ENCODE measurements around the gene JAKMIP3.

JAKMIP3 gene

GRCh38 chr10:132052124-132052523, 13.6 kb upstream of the JAKMIP3 start:
- Histone ChIP-seq H3F3A (ENCODE audit: control insufficient read depth, insufficient read depth) (no peaks in the 10 kb centered on the region), H3K36me3 (ENCODE audit: control insufficient read depth, low read length) (no peaks in the 10 kb centered on the region), H3K9me2 (replicated peaks; ENCODE audit: control insufficient read depth, low read length) (no peaks in the 10 kb centered on the region), H3K4me1 (ENCODE audit: control insufficient read depth, low read length) (no peaks in the 10 kb centered on the region), H3K9me3 (ENCODE audit: control insufficient read depth, insufficient read depth, low read length) (peaks cover 22% of the 10 kb centered on the region), H3K79me2 (ENCODE audit: control insufficient read depth, low read length) (no peaks in the 10 kb centered on the region), H3K27me3 (ENCODE audit: control insufficient read depth, low read length) (no peaks in the 10 kb centered on the region), H3K4me3 (ENCODE audit: low read length) (no peak overlapping the region), H4K20me1 (ENCODE audit: control insufficient read depth, insufficient read depth, low read depth, low read length) (no peaks in the 10 kb centered on the region), H3K27ac (ENCODE audit: low read depth, low read length) (no peak overlapping the region), H3K4me2 (ENCODE audit: low read length) (no peak overlapping the region)
- TF ChIP-seq CTCF (IDR thresholded peaks at IDR 0.05; ENCODE audit: low read depth, low read length, poor library complexity, severe bottlenecking) (no peak), EZH2phosphoT487 (IDR thresholded peaks at IDR 0.05; ENCODE audit: borderline replicate concordance, low read length) (no peak)

- Histone ChIP-seq H3K27ac (ENCODE audit: low read depth, low read length) (no peak overlapping the region), H3K36me3 (ENCODE audit: control insufficient read depth, low read length) (no peaks in the 10 kb centered on the region), H3K4me1 (ENCODE audit: control insufficient read depth, low read length) (no peaks in the 10 kb centered on the region), H3K9me3 (ENCODE audit: control insufficient read depth, insufficient read depth, low read length) (peaks cover 22% of the 10 kb centered on the region), H4K20me1 (ENCODE audit: control insufficient read depth, insufficient read depth, low read depth, low read length) (no peaks in the 10 kb centered on the region), H3F3A (ENCODE audit: control insufficient read depth, insufficient read depth) (no peaks in the 10 kb centered on the region), H3K79me2 (ENCODE audit: control insufficient read depth, low read length) (no peaks in the 10 kb centered on the region), H3K4me2 (ENCODE audit: low read length) (no peak overlapping the region), H3K9me2 (replicated peaks; ENCODE audit: control insufficient read depth, low read length) (no peaks in the 10 kb centered on the region), H3K27me3 (ENCODE audit: control insufficient read depth, low read length) (no peaks in the 10 kb centered on the region), H3K4me3 (ENCODE audit: low read length) (no peak overlapping the region)
- no peak for TF ChIP-seq CTCF (IDR thresholded peaks at IDR 0.05; ENCODE audit: low read depth, low read length, poor library complexity, severe bottlenecking)
- no peak for TF ChIP-seq EZH2phosphoT487 (IDR thresholded peaks at IDR 0.05; ENCODE audit: borderline replicate concordance, low read length)
Observed at GRCh38 chr10:132054564-132054963, 11.2 kb upstream of the JAKMIP3 start.

- TF ChIP-seq EZH2phosphoT487 (IDR thresholded peaks at IDR 0.05; ENCODE audit: borderline replicate concordance, low read length), result no peak
- no peak for TF ChIP-seq CTCF (IDR thresholded peaks at IDR 0.05; ENCODE audit: low read depth, low read length, poor library complexity, severe bottlenecking)
Observed at GRCh38 chr10:132055616-132056015, 10.1 kb upstream of the JAKMIP3 start.

GRCh38 chr10:132056663-132057062, 9.1 kb upstream of the JAKMIP3 start:
- Histone ChIP-seq H3K27ac (ENCODE audit: low read depth, low read length) (no peak overlapping the region), H4K20me1 (ENCODE audit: control insufficient read depth, insufficient read depth, low read depth, low read length) (no peaks in the 10 kb centered on the region), H3K36me3 (ENCODE audit: control insufficient read depth, low read length) (no peaks in the 10 kb centered on the region), H3K27me3 (ENCODE audit: control insufficient read depth, low read length) (no peaks in the 10 kb centered on the region), H3K9me3 (ENCODE audit: control insufficient read depth, insufficient read depth, low read length) (peaks cover 19% of the 10 kb centered on the region), H3K79me2 (ENCODE audit: control insufficient read depth, low read length) (no peaks in the 10 kb centered on the region), H3F3A (ENCODE audit: control insufficient read depth, insufficient read depth) (no peaks in the 10 kb centered on the region), H3K9me2 (replicated peaks; ENCODE audit: control insufficient read depth, low read length) (no peaks in the 10 kb centered on the region), H3K4me3 (ENCODE audit: low read length) (no peak overlapping the region), H3K4me2 (ENCODE audit: low read length) (no peak overlapping the region), H3K4me1 (ENCODE audit: control insufficient read depth, low read length) (no peaks in the 10 kb centered on the region)
- TF ChIP-seq CTCF (IDR thresholded peaks at IDR 0.05; ENCODE audit: low read depth, low read length, poor library complexity, severe bottlenecking), result no peak
- no peak for TF ChIP-seq EZH2phosphoT487 (IDR thresholded peaks at IDR 0.05; ENCODE audit: borderline replicate concordance, low read length)

More at GRCh38 chr10:132055616-132056015, 10.1 kb upstream of the JAKMIP3 start:
- Histone ChIP-seq H3K4me2 (ENCODE audit: low read length) (no peak overlapping the region), H3F3A (ENCODE audit: control insufficient read depth, insufficient read depth) (no peaks in the 10 kb centered on the region), H3K27ac (ENCODE audit: low read depth, low read length) (no peak overlapping the region), H4K20me1 (ENCODE audit: control insufficient read depth, insufficient read depth, low read depth, low read length) (no peaks in the 10 kb centered on the region), H3K36me3 (ENCODE audit: control insufficient read depth, low read length) (no peaks in the 10 kb centered on the region), H3K4me3 (ENCODE audit: low read length) (no peak overlapping the region), H3K27me3 (ENCODE audit: control insufficient read depth, low read length) (no peaks in the 10 kb centered on the region), H3K79me2 (ENCODE audit: control insufficient read depth, low read length) (no peaks in the 10 kb centered on the region), H3K9me3 (ENCODE audit: control insufficient read depth, insufficient read depth, low read length) (peaks cover 22% of the 10 kb centered on the region), H3K4me1 (ENCODE audit: control insufficient read depth, low read length) (no peaks in the 10 kb centered on the region), H3K9me2 (replicated peaks; ENCODE audit: control insufficient read depth, low read length) (no peaks in the 10 kb centered on the region)

All from DOHH2 (cell line).